Smooth muscle cell (in vitro differentiated cells): ENCODE results near the gene CNOT8. TPM values are rescaled to one million over a fixed set of nuclear protein-coding genes. Genes with fewer than 3 reads are reported as not detected.

ENCODE experiments used
- DNase-seq: peaks from one replicate; lab custom pipeline; 2025; ENCODE audit not compliant: unreplicated experiment; lab: John Stamatoyannopoulos, UW
- H2AFZ ChIP-seq: fragments of 200-600 bp; sonication (generic); 2 replicates; pipeline ENCODE4 v1.6.0; 2016; ENCODE audit warnings: antibody characterized with exemption, low read depth, mild to moderate bottlenecking
- H3F3A ChIP-seq: fragments of 200-600 bp; sonication (generic); 2 replicates; pipeline ENCODE4 v1.6.0; 2017; ENCODE audit warnings: antibody characterized with exemption, low read depth
- H3K27ac ChIP-seq: fragments of 200-600 bp; sonication (generic); 2 replicates; pipeline ENCODE4 v1.5.1; 2016; ENCODE audit warnings: low read depth, mild to moderate bottlenecking
- H3K27me3 ChIP-seq: fragments of 200-600 bp; sonication (generic); 2 replicates; pipeline ENCODE4 v1.6.1; 2016; ENCODE audit warnings: low read depth, mild to moderate bottlenecking
- H3K36me3 ChIP-seq: fragments of 200-600 bp; sonication (generic); 2 replicates; pipeline ENCODE4 v1.5.1; 2016; ENCODE audit warnings: low read depth
- H3K4me1 ChIP-seq: fragments of 200-600 bp; sonication (generic); 2 replicates; pipeline ENCODE4 v1.5.1; 2016; ENCODE audit warnings: low read depth
- H3K4me2 ChIP-seq: fragments of 200-600 bp; sonication (generic); 2 replicates; pipeline ENCODE4 v1.6.0; 2016; ENCODE audit warnings: mild to moderate bottlenecking
- H3K4me3 ChIP-seq: fragments of 200-600 bp; sonication (generic); 2 replicates; pipeline ENCODE4 v1.5.1; 2016; ENCODE audit warnings: mild to moderate bottlenecking
- H3K79me2 ChIP-seq: fragments of 200-600 bp; sonication (generic); 2 replicates; pipeline ENCODE4 v1.6.0; 2016; ENCODE audit warnings: low read depth, mild to moderate bottlenecking
- H3K9ac ChIP-seq: fragments of 200-600 bp; sonication (generic); 2 replicates; pipeline ENCODE4 v1.6.0; 2016; ENCODE audit warnings: low read depth
- H3K9me3 ChIP-seq: fragments of 200-600 bp; sonication (generic); replicated peaks from 2 replicates; pipeline ENCODE4 v1.5.1; 2016; ENCODE audit warnings: low read depth
- H4K20me1 ChIP-seq: fragments of 200-600 bp; sonication (generic); 2 replicates; pipeline ENCODE4 v1.6.0; 2016; ENCODE audit warnings: low read depth
- WGBS: methylation state at CpG from one replicate; pipeline ENCODE4 v1.1.7; 2016; ENCODE audit warnings: low lambda C conversion rate; 5-methylcytosine and 5-hydroxymethylcytosine counted together
- polyA plus RNA-seq: library from polyadenylated mRNA; unstranded; fragments of >200 nt; fragmentation: Nextera tagmentation; extraction: Ambion mirVana; gene quantifications from 2 replicates; pipeline ENCODE4 v1.2.1, GENCODE V29; 2016
- total RNA-seq: library from RNA; depleted of rRNA; stranded (reverse); fragments of >200 nt; gene quantifications from 2 replicates; pipeline ENCODE4 v1.2.3, GENCODE V29; 2014
- TF ChIP-seq, protein P1 (sequence below): fragments of 200-600 bp; sonication (generic); IDR thresholded peaks from 2 replicates; pipeline ENCODE4 v1.5.1; 2017; ENCODE audit warnings: borderline replicate concordance, mild to moderate bottlenecking, antibody characterized with exemption; ENCODE audit not compliant: insufficient read depth, poor library complexity, severe bottlenecking

CNOT8 gene
- total and polyA plus RNA-seq, 2 experiments from 2014 or later, result 54.9 to 76.4 TPM

DNA sequence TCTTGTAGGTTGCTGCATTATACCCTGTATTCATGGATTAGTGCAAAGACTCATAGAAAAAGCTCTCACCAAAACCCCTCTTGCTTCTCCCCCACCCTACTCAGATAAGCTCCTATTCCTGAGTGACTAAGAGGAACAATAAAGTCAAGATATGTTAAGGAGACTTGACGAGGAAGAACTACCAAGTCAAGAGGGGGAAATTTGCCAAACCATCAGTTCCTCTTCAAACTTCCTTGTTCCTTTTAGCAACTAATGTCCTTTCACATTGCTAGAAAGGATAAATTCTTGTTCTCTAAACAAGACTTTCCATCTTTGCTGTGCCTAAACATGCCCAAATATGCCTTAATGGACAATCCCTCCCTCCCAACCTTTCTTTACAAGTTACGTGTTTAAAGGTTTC, 27.0 kb downstream of the CNOT8 start:
- Histone ChIP-seq H3K27me3 (no peaks in the 10 kb centered on the region), H3K4me2 (no peak overlapping the region), H3K4me1 (peaks cover 7% of the 10 kb centered on the region), H2AFZ (no peak overlapping the region), H3K9ac (no peak overlapping the region), H3K9me3 (no peaks in the 10 kb centered on the region), H3K79me2 (no peaks in the 10 kb centered on the region), H3K4me3 (no peak overlapping the region), H3F3A (no peaks in the 10 kb centered on the region), H4K20me1 (no peaks in the 10 kb centered on the region), H3K36me3 (peaks cover 14% of the 10 kb centered on the region), H3K27ac (no peak overlapping the region)
- TF ChIP-seq, protein P1, sequence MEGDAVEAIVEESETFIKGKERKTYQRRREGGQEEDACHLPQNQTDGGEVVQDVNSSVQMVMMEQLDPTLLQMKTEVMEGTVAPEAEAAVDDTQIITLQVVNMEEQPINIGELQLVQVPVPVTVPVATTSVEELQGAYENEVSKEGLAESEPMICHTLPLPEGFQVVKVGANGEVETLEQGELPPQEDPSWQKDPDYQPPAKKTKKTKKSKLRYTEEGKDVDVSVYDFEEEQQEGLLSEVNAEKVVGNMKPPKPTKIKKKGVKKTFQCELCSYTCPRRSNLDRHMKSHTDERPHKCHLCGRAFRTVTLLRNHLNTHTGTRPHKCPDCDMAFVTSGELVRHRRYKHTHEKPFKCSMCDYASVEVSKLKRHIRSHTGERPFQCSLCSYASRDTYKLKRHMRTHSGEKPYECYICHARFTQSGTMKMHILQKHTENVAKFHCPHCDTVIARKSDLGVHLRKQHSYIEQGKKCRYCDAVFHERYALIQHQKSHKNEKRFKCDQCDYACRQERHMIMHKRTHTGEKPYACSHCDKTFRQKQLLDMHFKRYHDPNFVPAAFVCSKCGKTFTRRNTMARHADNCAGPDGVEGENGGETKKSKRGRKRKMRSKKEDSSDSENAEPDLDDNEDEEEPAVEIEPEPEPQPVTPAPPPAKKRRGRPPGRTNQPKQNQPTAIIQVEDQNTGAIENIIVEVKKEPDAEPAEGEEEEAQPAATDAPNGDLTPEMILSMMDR, result no peak
- WGBS, result 83% methylated on average over 2 of the region's 2 CpGs
- no peak for DNase-seq

DNA sequence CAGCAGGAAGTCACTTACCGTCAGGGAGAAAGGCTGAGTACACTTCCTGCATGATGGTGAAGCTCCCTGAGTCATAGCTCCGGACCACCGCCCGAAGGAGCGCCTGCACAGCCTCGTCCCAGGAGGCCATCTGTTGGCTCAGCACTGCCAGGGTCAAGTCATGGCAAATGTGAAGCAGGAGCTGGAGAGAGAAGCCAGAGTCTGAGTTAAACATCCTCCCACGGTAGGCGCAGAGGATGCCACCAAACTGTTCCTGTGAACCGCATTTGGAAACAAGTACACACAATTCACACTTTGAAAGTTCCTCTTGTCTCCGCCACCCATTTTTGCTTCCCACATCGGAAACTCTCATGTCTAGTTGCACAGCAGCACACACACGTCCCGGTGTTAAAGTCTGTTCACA, 33.9 kb downstream of the CNOT8 start:
- Histone ChIP-seq H3K9me3 (no peaks in the 10 kb centered on the region), H3K36me3 (peaks cover 14% of the 10 kb centered on the region), H3F3A (no peaks in the 10 kb centered on the region), H3K27me3 (no peaks in the 10 kb centered on the region), H3K4me3 (no peak overlapping the region), H3K9ac (no peak overlapping the region), H3K27ac (no peak overlapping the region), H2AFZ (no peak overlapping the region), H3K4me1 (no peaks in the 10 kb centered on the region), H3K79me2 (no peaks in the 10 kb centered on the region), H4K20me1 (no peaks in the 10 kb centered on the region), H3K4me2 (no peak overlapping the region)
- 86% methylated on average over 13 of the region's 13 CpGs for WGBS
- no peak for DNase-seq
- TF ChIP-seq, protein P1, result no peak

DNA sequence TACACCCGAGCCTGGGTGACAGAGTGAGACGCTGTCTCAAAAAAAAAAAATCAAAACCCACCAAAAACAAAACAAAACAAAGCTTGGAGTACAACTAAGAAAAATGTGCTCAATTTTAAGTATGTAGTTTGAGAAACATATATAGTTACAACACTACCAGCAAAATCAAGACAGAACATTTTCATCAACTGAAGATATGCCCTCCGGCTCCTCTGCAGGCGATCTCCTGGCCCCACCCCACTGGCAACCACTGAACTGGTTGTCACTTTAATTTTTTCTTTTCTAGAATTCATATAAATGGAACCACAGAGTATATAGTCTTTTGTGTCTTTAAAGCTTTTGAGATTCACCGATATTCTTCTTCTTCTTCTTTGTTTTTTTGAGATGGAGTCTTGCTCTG, 35.0 kb downstream of the CNOT8 start:
- Histone ChIP-seq H3K36me3 (peaks cover 10% of the 10 kb centered on the region), H3K9me3 (no peaks in the 10 kb centered on the region)
- 89% methylated on average over 5 of the region's 5 CpGs for WGBS

More for the DNA sequence above, 35.0 kb downstream of the CNOT8 start:
- Histone ChIP-seq H3K27ac (no peak overlapping the region), H4K20me1 (no peaks in the 10 kb centered on the region), H3K9ac (no peak overlapping the region), H3K79me2 (no peaks in the 10 kb centered on the region), H3K4me1 (no peaks in the 10 kb centered on the region), H3K27me3 (no peaks in the 10 kb centered on the region), H3F3A (no peaks in the 10 kb centered on the region), H2AFZ (no peak overlapping the region), H3K4me3 (no peak overlapping the region), H3K4me2 (no peak overlapping the region)
- no peak for DNase-seq
- TF ChIP-seq, protein P1, result no peak
